Measurements from ENCODE around the gene MED13L. TPM values are rescaled to one million over a fixed set of nuclear protein-coding genes. Genes with fewer than 3 reads are reported as not detected.
A peak's percentile ranks its signal among the peaks of the same experiment; 100 is the strongest.

The MED13L gene
- total RNA-seq, 1 donor from 2014 or later: 89.0 TPM

DNA sequence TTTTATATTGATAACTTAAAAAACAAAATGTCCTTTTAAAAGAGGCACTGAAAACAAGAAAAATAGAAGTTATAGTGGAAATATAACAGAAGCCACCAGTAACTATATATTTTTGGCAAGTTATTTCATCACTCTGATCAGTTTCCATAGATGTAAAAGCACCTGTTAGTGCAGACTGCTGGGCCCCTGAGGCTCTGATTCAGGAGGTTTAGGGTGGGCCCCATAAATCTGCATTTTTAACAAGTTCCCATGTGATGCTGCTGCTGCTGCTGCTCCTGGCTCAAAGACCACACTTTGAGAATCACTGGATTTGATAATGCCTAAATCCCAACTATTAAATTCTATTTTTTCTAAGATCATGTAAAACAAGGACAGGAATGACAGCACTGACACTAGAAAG lies 251.1 kb downstream of the MED13L start:
- Mint-ChIP-seq H3K4me3 (no peak overlapping the region), H3K9me3 (no peaks in the 10 kb centered on the region), H3K27ac (ENCODE audit: unreplicated experiment) (no peak overlapping the region), H3K27me3 (ENCODE audit: low read depth) (no peaks in the 10 kb centered on the region), H3K36me3 (ENCODE audit: low read depth) (no peaks in the 10 kb centered on the region), H3K4me1 (peaks cover 8% of the 10 kb centered on the region)
- no peak for DNase-seq (ENCODE audit: low read depth, low spot score)
- TF ChIP-seq, protein P1, sequence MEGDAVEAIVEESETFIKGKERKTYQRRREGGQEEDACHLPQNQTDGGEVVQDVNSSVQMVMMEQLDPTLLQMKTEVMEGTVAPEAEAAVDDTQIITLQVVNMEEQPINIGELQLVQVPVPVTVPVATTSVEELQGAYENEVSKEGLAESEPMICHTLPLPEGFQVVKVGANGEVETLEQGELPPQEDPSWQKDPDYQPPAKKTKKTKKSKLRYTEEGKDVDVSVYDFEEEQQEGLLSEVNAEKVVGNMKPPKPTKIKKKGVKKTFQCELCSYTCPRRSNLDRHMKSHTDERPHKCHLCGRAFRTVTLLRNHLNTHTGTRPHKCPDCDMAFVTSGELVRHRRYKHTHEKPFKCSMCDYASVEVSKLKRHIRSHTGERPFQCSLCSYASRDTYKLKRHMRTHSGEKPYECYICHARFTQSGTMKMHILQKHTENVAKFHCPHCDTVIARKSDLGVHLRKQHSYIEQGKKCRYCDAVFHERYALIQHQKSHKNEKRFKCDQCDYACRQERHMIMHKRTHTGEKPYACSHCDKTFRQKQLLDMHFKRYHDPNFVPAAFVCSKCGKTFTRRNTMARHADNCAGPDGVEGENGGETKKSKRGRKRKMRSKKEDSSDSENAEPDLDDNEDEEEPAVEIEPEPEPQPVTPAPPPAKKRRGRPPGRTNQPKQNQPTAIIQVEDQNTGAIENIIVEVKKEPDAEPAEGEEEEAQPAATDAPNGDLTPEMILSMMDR (conservative IDR thresholded peaks at IDR 0.05): no peak

DNA sequence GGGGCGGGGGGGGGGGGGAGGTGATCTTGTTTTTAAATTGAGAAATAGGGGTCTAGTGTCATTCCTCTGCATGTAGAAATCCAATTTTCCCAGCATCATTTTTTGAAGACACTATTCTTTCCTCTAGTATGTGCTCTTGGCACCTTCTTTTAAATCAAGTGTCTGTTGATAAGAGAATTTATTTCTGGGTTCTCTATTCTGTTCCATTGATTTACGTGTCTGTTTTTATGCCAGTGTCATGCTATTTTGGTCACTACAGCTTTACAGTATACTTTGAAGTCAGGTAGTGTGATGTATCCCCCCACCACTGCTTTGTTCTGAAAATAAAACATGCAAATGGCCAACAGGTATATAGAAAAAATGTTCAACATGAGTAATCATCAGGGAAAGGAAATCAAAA lies 252.7 kb downstream of the MED13L start:
- H3K27me3 Mint-ChIP-seq (ENCODE audit: low read depth): no peaks in the 10 kb centered on the region
- H3K4me3 Mint-ChIP-seq: no peak overlapping the region
- no peak for DNase-seq (ENCODE audit: low read depth, low spot score)
- H3K36me3 Mint-ChIP-seq (ENCODE audit: low read depth): no peaks in the 10 kb centered on the region
- no peak overlapping the region for H3K27ac Mint-ChIP-seq (ENCODE audit: unreplicated experiment)
- TF ChIP-seq, protein P1 (conservative IDR thresholded peaks at IDR 0.05): no peak
- H3K4me1 Mint-ChIP-seq: peaks cover 8% of the 10 kb centered on the region
- H3K9me3 Mint-ChIP-seq: no peaks in the 10 kb centered on the region

DNA sequence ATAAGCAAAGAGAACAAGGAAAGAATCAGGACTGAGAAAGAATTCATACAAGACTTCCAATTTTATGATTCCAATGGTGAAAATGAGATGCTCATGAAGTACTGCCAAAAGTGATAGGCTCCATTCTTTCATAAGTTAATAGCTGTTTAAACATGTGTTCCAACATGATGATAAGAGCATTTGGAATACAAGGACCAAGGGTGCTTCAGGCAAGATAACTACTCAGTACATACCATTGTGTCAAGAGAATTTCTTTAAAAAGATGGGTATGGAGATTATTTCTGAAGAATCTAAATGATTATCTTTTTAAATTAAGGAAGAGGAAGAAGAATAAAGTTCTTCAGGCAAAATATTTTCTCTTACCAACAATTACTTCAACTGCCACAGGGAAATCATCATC lies 258.1 kb downstream of the MED13L start:
- peaks cover 4% of the 10 kb centered on the region for H3K36me3 Mint-ChIP-seq (ENCODE audit: low read depth)
- no peaks in the 10 kb centered on the region for H3K27me3 Mint-ChIP-seq (ENCODE audit: low read depth)

DNA sequence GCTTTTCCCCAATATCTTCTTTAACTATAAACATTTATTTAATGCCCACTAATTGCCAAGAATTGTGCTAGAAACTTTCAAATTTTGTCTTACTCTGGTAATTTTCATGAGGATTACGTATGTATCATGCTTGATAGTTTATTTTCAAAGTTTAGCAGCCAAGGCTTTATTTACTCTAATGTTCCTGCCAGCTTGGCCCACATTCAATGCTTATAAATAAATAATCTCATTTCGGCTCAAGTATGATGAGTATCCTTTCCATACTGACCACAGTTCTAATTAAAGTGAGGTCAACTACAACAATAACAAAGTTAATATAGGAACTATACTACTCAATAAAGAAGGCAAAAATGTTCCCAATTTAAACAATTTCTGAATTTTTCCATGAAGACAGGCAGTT lies 259.2 kb downstream of the MED13L start:
- no peaks in the 10 kb centered on the region for H3K27me3 Mint-ChIP-seq (ENCODE audit: low read depth)
- H3K36me3 Mint-ChIP-seq (ENCODE audit: low read depth): peaks cover 4% of the 10 kb centered on the region
- no peak overlapping the region for H3K4me3 Mint-ChIP-seq
- no peaks in the 10 kb centered on the region for H3K4me1 Mint-ChIP-seq
- DNase-seq (ENCODE audit: low read depth, low spot score): no peak
- TF ChIP-seq, protein P1 (conservative IDR thresholded peaks at IDR 0.05): no peak
- no peaks in the 10 kb centered on the region for H3K9me3 Mint-ChIP-seq
- no peak overlapping the region for H3K27ac Mint-ChIP-seq (ENCODE audit: unreplicated experiment)

More for the DNA sequence above, 258.1 kb downstream of the MED13L start:
- Mint-ChIP-seq H3K27ac (ENCODE audit: unreplicated experiment) (no peak overlapping the region), H3K9me3 (no peaks in the 10 kb centered on the region), H3K4me1 (no peaks in the 10 kb centered on the region), H3K4me3 (no peak overlapping the region)
- DNase-seq (ENCODE audit: low read depth, low spot score): no peak
- TF ChIP-seq, protein P1 (conservative IDR thresholded peaks at IDR 0.05): no peak

DNA sequence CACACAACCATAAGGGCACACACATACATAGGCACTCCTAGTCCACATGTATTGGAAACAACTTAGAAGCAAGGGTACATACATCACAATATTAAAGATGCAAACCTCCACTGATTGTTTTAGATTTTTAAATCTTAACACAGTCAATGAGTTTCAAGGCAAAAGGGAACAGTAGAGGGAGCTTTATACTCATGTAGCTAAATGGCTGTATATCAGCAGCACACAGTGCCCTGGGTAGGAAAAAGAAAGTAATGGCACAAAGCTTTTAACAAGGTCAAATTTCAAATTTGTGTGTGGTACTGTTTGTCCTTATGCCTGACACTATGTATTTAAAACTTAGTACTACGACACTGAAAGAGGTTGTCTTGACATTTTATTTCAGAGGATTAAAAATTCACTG lies 262.0 kb downstream of the MED13L start:
- Mint-ChIP-seq H3K27ac (ENCODE audit: unreplicated experiment) (no peak overlapping the region), H3K4me1 (peaks cover 5% of the 10 kb centered on the region), H3K9me3 (no peaks in the 10 kb centered on the region), H3K27me3 (ENCODE audit: low read depth) (no peaks in the 10 kb centered on the region), H3K36me3 (ENCODE audit: low read depth) (peaks cover 4% of the 10 kb centered on the region), H3K4me3 (no peak overlapping the region)
- DNase-seq (ENCODE audit: low read depth, low spot score): no peak
- TF ChIP-seq, protein P1 (conservative IDR thresholded peaks at IDR 0.05): peak; percentile 60

DNA sequence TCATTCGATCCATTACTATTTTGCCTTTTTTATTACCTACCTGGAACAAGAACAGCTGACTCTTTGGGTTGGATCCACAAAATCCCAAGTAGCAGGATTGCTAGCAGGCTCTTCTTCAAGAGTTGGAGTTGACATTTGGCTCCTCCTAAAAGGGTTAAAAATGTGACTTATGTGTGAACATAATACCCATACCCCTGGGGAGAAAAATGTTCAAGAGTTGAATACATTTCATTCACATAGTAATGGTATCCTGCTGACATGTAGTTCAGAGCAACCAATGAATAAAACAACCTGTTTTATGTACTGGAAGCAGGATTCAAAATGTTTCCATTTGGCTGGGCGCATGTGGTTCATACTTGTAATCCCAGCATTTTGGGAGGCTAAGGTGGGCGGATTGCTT lies 264.7 kb downstream of the MED13L start:
- Mint-ChIP-seq H3K9me3 (no peaks in the 10 kb centered on the region), H3K27me3 (ENCODE audit: low read depth) (no peaks in the 10 kb centered on the region), H3K36me3 (ENCODE audit: low read depth) (peaks cover 6% of the 10 kb centered on the region), H3K4me3 (no peak overlapping the region), H3K4me1 (peaks cover 5% of the 10 kb centered on the region), H3K27ac (ENCODE audit: unreplicated experiment) (no peak overlapping the region)
- DNase-seq (ENCODE audit: low read depth, low spot score): no peak
- TF ChIP-seq, protein P1 (conservative IDR thresholded peaks at IDR 0.05): no peak

Measured in neural crest cell (in vitro differentiated cells).